GM12878 (cell line): ENCODE data around the gene SEMA4D.

Experiments
- EP300 ChIP-seq, 2 experiments: fragments of 150-350 bp in 1 of 2; IDR thresholded peaks; 2 replicates each; pipeline ENCODE4 v1.6.1; 2011 to 2012; ENCODE audit warnings: low read depth in 2 of 2, low read length in 2 of 2, borderline replicate concordance in 1 of 2, improper control_type of control experiment in 1 of 2, inconsistent platforms in 1 of 2; ENCODE audit not compliant: control insufficient read depth in 1 of 2
- EZH2 ChIP-seq: IDR thresholded peaks from 2 replicates; pipeline ENCODE4 v1.6.1; 2012; ENCODE audit warnings: low read depth, mild to moderate bottlenecking, control low read depth, inconsistent platforms, low read length, borderline replicate concordance; ENCODE audit not compliant: control insufficient read depth
- JUNB ChIP-seq: IDR thresholded peaks from 2 replicates; pipeline ENCODE4 v1.6.1; 2016; ENCODE audit warnings: antibody characterized with exemption, mild to moderate bottlenecking
- PBX3 ChIP-seq: IDR thresholded peaks from 2 replicates; pipeline ENCODE4 v1.6.1; 2011; ENCODE audit warnings: mild to moderate bottlenecking, low read depth, low read length, moderate library complexity; ENCODE audit not compliant: insufficient replicate concordance
- POLR2A ChIP-seq: IDR thresholded peaks from 2 replicates; pipeline ENCODE4 v1.6.1; 2011; ENCODE audit warnings: low read depth, mild to moderate bottlenecking, low read length
- REST ChIP-seq: IDR thresholded peaks from 2 replicates; pipeline ENCODE4 v1.6.1; 2012; ENCODE audit warnings: mild to moderate bottlenecking, low read depth, low read length
- SMARCA5 ChIP-seq: fragments of 450-650 bp; IDR thresholded peaks from 2 replicates; pipeline ENCODE4 v1.6.1; 2017; ENCODE audit warnings: mild to moderate bottlenecking

- no peak for TF ChIP-seq PBX3
- TF ChIP-seq JUNB = no peak
- TF ChIP-seq POLR2A = 0 out of 2 replicates have a peak, but pooled peaks have one; percentile 21
- TF ChIP-seq EZH2 = no peak
- TF ChIP-seq REST = no peak
- no peak for TF ChIP-seq EP300 (IDR thresholded peaks at IDR 0.05; ENCODE audit: borderline replicate concordance in 1 of 2, control insufficient read depth in 1 of 2, low read depth in 2 of 2, low read length in 2 of 2)
- TF ChIP-seq SMARCA5 = no peak
These were observed 144.9 kb downstream of the SEMA4D start for GRCh38 chr9:89352874-89353649.
